ENCODE results near the gene PPP1R37.

PPP1R37 gene

GRCh38 chr19:45070214-45070613, 22.8 kb upstream of the PPP1R37 start:
- DNase-seq (ENCODE audit: low spot score) = no peak
- H3K27ac ChIP-seq = peak overlapping the region; percentile 90
- POLR2A ChIA-PET (ENCODE audit: low non-redundant PET) = no interaction called here
- TF ChIP-seq CTCF (conservative IDR thresholded peaks at IDR 0.05; ENCODE audit: low read depth) = no peak
- CTCF ChIA-PET = interaction anchor here (0.7 to 1.3 kb wide), 2 partner anchors 11 to 12 kb away, joined by 3 to 4 read pairs; no protein-coding TSS in a partner anchor

- CTCF ChIA-PET = interaction anchor here (0.6 to 1.3 kb wide), 3 partner anchors 12 to 467 kb away, joined by 3 to 4 read pairs (median 4); no protein-coding TSS in a partner anchor
- POLR2A ChIA-PET (ENCODE audit: low non-redundant PET) = no interaction called here
- H3K27ac ChIP-seq = peak overlapping the region; percentile 90
- DNase-seq (ENCODE audit: low spot score) = peak; percentile 12
- no peak for TF ChIP-seq CTCF (conservative IDR thresholded peaks at IDR 0.05; ENCODE audit: low read depth)
Measured at GRCh38 chr19:45070861-45071544, 22.0 kb upstream of the PPP1R37 start.

GRCh38 chr19:45071545-45071938, 21.4 kb upstream of the PPP1R37 start:
- ChIA-PET POLR2A (ENCODE audit: low non-redundant PET) (no interaction called here), CTCF (interaction anchor here (0.6 to 0.7 kb wide), 2 partner anchors 26 to 466 kb away, joined by 3 to 4 read pairs; no protein-coding TSS in a partner anchor)
- DNase-seq (ENCODE audit: low spot score) = no peak
- TF ChIP-seq CTCF (conservative IDR thresholded peaks at IDR 0.05; ENCODE audit: low read depth) = no peak
- peak overlapping the region; percentile 90 for H3K27ac ChIP-seq

GRCh38 chr19:45071969-45072790, 20.8 kb upstream of the PPP1R37 start:
- CTCF ChIA-PET = interaction anchor here (0.6 to 0.7 kb wide), 3 partner anchors 13 to 465 kb away, joined by 3 to 4 read pairs (median 3); no protein-coding TSS in a partner anchor
- POLR2A ChIA-PET (ENCODE audit: low non-redundant PET) = no interaction called here
- no peak for DNase-seq (ENCODE audit: low spot score)
- H3K27ac ChIP-seq = peak overlapping the region; percentile 90
- no peak for TF ChIP-seq CTCF (conservative IDR thresholded peaks at IDR 0.05; ENCODE audit: low read depth)

GRCh38 chr19:45074744-45075300, 18.2 kb upstream of the PPP1R37 start:
- POLR2A ChIA-PET (ENCODE audit: low non-redundant PET) = interaction anchor here (0.5 kb wide), 1 partner anchor 106 kb away, joined by 3 read pairs; no protein-coding TSS in a partner anchor
- CTCF ChIA-PET = no interaction called here
- TF ChIP-seq CTCF (conservative IDR thresholded peaks at IDR 0.05; ENCODE audit: low read depth) = no peak
- peak overlapping the region; percentile 90 for H3K27ac ChIP-seq
- no peak for DNase-seq (ENCODE audit: low spot score)
